ENCODE measurements around the gene LMNTD2. TPM values are rescaled to one million over a fixed set of nuclear protein-coding genes. Genes with fewer than 3 reads are reported as not detected.

LMNTD2 gene
- polyA plus RNA-seq, 2 of the 4 experiments (the other 2 are of a cell fraction): 2.2 to 3.5 TPM

DNA sequence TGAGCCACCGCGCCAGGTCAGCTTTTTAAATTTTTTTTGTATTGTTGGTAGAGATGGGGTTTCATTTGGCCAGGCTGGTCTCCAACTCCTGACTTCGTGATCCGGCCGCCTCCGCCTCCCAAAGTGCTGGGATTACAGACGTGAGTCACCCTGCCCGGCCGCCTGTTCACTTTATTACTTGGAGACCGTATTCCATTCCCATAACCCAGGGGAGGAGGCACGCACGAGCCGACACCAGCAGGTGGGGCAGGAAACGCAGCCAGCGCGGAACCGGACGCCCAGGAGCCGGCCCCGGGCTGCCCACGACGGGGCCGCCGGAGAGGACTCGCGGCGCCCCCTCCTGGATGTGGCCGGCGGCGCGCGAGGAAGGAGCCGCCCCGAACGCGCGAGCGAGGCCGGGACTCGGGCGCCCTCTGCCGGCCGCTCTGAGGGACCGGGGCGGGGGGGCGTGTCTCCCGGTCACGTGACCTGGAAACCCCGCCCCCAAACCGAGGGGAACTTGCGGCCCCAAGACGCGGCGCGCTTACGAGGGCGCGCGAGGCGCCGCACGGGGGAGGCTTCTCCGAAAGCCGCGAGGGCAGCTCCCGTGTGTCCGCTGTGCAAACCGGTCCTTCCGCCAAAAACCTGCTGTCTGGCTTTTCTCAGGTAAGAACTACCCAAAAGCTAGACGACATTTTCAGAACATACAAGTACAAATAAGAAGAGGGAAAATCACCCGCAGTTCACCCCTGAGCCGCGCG lies 41.9 kb downstream of the LMNTD2 start:
- peak overlapping the region; percentile 74 for H3K4me2 ChIP-seq
- peak overlapping the region; percentile 82 to 94 for H3K27ac ChIP-seq
- 6% methylated on average over 33 of the region's 74 CpGs for WGBS (ENCODE audit: missing lambda C conversion rate)
- FAIRE-seq (peak; percentile 74), ATAC-seq (peak; percentile 99), DNase-seq (ENCODE audit: low read depth in 1 of 2, low spot score in 1 of 2) (peak; percentile 93 to 97)
- CTCF ChIA-PET: interaction anchor here (0.6 to 2.6 kb wide), 48 partner anchors 9 to 267 kb away, joined by 3 to 55 read pairs (median 5); partner anchors contain the start of genes ANO9, HRAS, LMNTD2 and PKP3
- peaks cover 15% of the 10 kb centered on the region for H3K9me3 ChIP-seq
- H3K4me3 ChIP-seq: peak overlapping the region; percentile 28; the same call in 2 of the 3 replicates
- peaks cover 5% of the 10 kb centered on the region; the same call in 1 of the 3 replicates for H3K4me1 ChIP-seq
- POLR2A ChIA-PET: interaction anchor here (0.6 to 2.0 kb wide), 4 partner anchors 9 to 57 kb away, joined by 3 to 5 read pairs (median 3); partner anchors contain the start of genes PHRF1 and RNH1
- TF ChIP-seq CHD4 (IDR thresholded peaks at IDR 0.05; ENCODE audit: borderline replicate concordance): no peak
- TF ChIP-seq JUN (IDR thresholded peaks at IDR 0.05): peak; percentile 25 to 83; a peak in 2 of 5 replicates
- TF ChIP-seq ESRRA (IDR thresholded peaks at IDR 0.05; ENCODE audit: borderline replicate concordance, low read length): 0 out of 2 replicates have a peak, but pooled peaks have one; percentile 31
- TF ChIP-seq POLR2A (IDR thresholded peaks at IDR 0.05; ENCODE audit: low read length): peak; percentile 52
- no peak for TF ChIP-seq ZSCAN20 (CRISPR knock-in tag; IDR thresholded peaks at IDR 0.05)
- peak; percentile 48; the same call in 1 of the 2 replicates for TF ChIP-seq HOXB13 (CRISPR knock-in tag; IDR thresholded peaks at IDR 0.05; ENCODE audit: low read depth)
- no peak for TF ChIP-seq ZNF302 (CRISPR knock-in tag; IDR thresholded peaks at IDR 0.05)
- peak; percentile 60; the same call in 1 of the 2 replicates for TF ChIP-seq TP53 (CRISPR knock-in tag; IDR thresholded peaks at IDR 0.05)
- peak; percentile 100 for TF ChIP-seq CTCF (IDR thresholded peaks at IDR 0.05)
- TF ChIP-seq USF2 (IDR thresholded peaks at IDR 0.05): peak; percentile 92
- TF ChIP-seq HES2 (IDR thresholded peaks at IDR 0.05): no peak
- TF ChIP-seq HOXB5 (CRISPR knock-in tag; IDR thresholded peaks at IDR 0.05): peak; percentile 91; the same call in 1 of the 2 replicates
- TF ChIP-seq, protein P1, sequence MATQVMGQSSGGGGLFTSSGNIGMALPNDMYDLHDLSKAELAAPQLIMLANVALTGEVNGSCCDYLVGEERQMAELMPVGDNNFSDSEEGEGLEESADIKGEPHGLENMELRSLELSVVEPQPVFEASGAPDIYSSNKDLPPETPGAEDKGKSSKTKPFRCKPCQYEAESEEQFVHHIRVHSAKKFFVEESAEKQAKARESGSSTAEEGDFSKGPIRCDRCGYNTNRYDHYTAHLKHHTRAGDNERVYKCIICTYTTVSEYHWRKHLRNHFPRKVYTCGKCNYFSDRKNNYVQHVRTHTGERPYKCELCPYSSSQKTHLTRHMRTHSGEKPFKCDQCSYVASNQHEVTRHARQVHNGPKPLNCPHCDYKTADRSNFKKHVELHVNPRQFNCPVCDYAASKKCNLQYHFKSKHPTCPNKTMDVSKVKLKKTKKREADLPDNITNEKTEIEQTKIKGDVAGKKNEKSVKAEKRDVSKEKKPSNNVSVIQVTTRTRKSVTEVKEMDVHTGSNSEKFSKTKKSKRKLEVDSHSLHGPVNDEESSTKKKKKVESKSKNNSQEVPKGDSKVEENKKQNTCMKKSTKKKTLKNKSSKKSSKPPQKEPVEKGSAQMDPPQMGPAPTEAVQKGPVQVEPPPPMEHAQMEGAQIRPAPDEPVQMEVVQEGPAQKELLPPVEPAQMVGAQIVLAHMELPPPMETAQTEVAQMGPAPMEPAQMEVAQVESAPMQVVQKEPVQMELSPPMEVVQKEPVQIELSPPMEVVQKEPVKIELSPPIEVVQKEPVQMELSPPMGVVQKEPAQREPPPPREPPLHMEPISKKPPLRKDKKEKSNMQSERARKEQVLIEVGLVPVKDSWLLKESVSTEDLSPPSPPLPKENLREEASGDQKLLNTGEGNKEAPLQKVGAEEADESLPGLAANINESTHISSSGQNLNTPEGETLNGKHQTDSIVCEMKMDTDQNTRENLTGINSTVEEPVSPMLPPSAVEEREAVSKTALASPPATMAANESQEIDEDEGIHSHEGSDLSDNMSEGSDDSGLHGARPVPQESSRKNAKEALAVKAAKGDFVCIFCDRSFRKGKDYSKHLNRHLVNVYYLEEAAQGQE (IDR thresholded peaks at IDR 0.05): peak; percentile 48; the same call in 1 of the 2 replicates
- peak; percentile 88 for TF ChIP-seq EHF (CRISPR knock-in tag; IDR thresholded peaks at IDR 0.05)
- TF ChIP-seq FOSB (CRISPR knock-in tag; IDR thresholded peaks at IDR 0.05): no peak
- no peak for TF ChIP-seq JUNB (IDR thresholded peaks at IDR 0.05)
- TF ChIP-seq MYC (IDR thresholded peaks at IDR 0.05; ENCODE audit: borderline replicate concordance, low read length): peak; percentile 76; the same call in 1 of the 2 replicates
- TF ChIP-seq ZC3H11A (IDR thresholded peaks at IDR 0.05): no peak
- TF ChIP-seq, protein P2, sequence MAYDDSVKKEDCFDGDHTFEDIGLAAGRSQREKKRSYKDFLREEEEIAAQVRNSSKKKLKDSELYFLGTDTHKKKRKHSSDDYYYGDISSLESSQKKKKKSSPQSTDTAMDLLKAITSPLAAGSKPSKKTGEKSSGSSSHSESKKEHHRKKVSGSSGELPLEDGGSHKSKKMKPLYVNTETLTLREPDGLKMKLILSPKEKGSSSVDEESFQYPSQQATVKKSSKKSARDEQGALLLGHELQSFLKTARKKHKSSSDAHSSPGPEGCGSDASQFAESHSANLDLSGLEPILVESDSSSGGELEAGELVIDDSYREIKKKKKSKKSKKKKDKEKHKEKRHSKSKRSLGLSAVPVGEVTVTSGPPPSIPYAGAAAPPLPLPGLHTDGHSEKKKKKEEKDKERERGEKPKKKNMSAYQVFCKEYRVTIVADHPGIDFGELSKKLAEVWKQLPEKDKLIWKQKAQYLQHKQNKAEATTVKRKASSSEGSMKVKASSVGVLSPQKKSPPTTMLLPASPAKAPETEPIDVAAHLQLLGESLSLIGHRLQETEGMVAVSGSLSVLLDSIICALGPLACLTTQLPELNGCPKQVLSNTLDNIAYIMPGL (CRISPR knock-in tag; IDR thresholded peaks at IDR 0.05; ENCODE audit: borderline replicate concordance): 0 out of 2 replicates have a peak, but pooled peaks have one; percentile 21
- no peak for TF ChIP-seq BCL3 (IDR thresholded peaks at IDR 0.05)
- TF ChIP-seq PHF8 (IDR thresholded peaks at IDR 0.05; ENCODE audit: borderline replicate concordance, low read depth): peak; percentile 26; the same call in 1 of the 2 replicates
- no peak; the same call in 1 of the 2 replicates for TF ChIP-seq FOSL2 (IDR thresholded peaks at IDR 0.05)
- TF ChIP-seq FOSL2 (CRISPR knock-in tag; IDR thresholded peaks at IDR 0.05): peak; percentile 93
- no peak for TF ChIP-seq RARB (CRISPR knock-in tag; IDR thresholded peaks at IDR 0.05)
- peak; percentile 11 for TF ChIP-seq MAFK (IDR thresholded peaks at IDR 0.05; ENCODE audit: partially characterized antibody)
- TF ChIP-seq MAZ (IDR thresholded peaks at IDR 0.05; ENCODE audit: borderline replicate concordance, low read depth, low read length): peak; percentile 57; the same call in 1 of the 2 replicates
- TF ChIP-seq, protein P3, sequence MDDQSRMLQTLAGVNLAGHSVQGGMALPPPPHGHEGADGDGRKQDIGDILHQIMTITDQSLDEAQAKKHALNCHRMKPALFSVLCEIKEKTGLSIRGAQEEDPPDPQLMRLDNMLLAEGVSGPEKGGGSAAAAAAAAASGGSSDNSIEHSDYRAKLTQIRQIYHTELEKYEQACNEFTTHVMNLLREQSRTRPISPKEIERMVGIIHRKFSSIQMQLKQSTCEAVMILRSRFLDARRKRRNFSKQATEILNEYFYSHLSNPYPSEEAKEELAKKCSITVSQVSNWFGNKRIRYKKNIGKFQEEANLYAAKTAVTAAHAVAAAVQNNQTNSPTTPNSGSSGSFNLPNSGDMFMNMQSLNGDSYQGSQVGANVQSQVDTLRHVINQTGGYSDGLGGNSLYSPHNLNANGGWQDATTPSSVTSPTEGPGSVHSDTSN (IDR thresholded peaks at IDR 0.05): 0 out of 2 replicates have a peak, but pooled peaks have one; percentile 30
- peak; percentile 87; the same call in 1 of the 2 replicates for TF ChIP-seq TFCP2L1 (CRISPR knock-in tag; IDR thresholded peaks at IDR 0.05)
